Trophoblast cell (in vitro differentiated cells and primary cell): ENCODE data around the gene MT1HL1.
"Not testable (repeated sequence)": the region's sequence is repeated elsewhere in the genome, so short reads cannot be mapped to it uniquely, and the experiment has no call there.

Source experiments
- DNase-seq, 2 donors: peaks; one replicate each; pipeline ENCODE4 v3.0.0-alpha.2; 2016
- H2AFZ ChIP-seq: 2 replicates; pipeline ENCODE4 v1.6.1; 2013; ENCODE audit warnings: low read length, moderate library complexity, mild to moderate bottlenecking; ENCODE audit not compliant: insufficient read depth, poor library complexity
- H2AK5ac ChIP-seq: 2 replicates; pipeline ENCODE4 v1.6.1; 2013; ENCODE audit warnings: mild to moderate bottlenecking, low read length
- H2BK120ac ChIP-seq: 2 replicates; pipeline ENCODE4 v1.6.1; 2013; ENCODE audit warnings: low read length, mild to moderate bottlenecking, moderate library complexity; ENCODE audit not compliant: insufficient read depth, poor library complexity
- H2BK12ac ChIP-seq: 2 replicates; pipeline ENCODE4 v1.6.1; 2013; ENCODE audit warnings: mild to moderate bottlenecking, low read length, moderate library complexity
- H2BK5ac ChIP-seq: 2 replicates; pipeline ENCODE4 v1.6.1; 2013; ENCODE audit warnings: low read length, low read depth, moderate library complexity, mild to moderate bottlenecking; ENCODE audit not compliant: poor library complexity
- H3K14ac ChIP-seq: 2 replicates; pipeline ENCODE4 v1.6.1; 2013; ENCODE audit warnings: mild to moderate bottlenecking, low read length
- H3K18ac ChIP-seq: 2 replicates; pipeline ENCODE4 v1.6.1; 2013; ENCODE audit warnings: mild to moderate bottlenecking, low read length
- H3K23ac ChIP-seq: 2 replicates; pipeline ENCODE4 v1.6.1; 2013; ENCODE audit warnings: low read length
- H3K27ac ChIP-seq: 2 replicates; pipeline ENCODE4 v1.5.1; 2013; ENCODE audit warnings: low read depth, mild to moderate bottlenecking, inconsistent platforms, low read length, moderate library complexity
- H3K27me3 ChIP-seq: 2 replicates; pipeline ENCODE4 v1.6.1; 2013; ENCODE audit warnings: inconsistent platforms, mild to moderate bottlenecking, low read length, moderate library complexity; ENCODE audit not compliant: insufficient read depth
- H3K36me3 ChIP-seq, 2 experiments: 1 replicate in 1 of 2; 2 replicates in 1 of 2; pipeline ENCODE4 v1.6.1; 2013; ENCODE audit warnings: low read length in 2 of 2, mild to moderate bottlenecking in 2 of 2, moderate library complexity in 1 of 2; ENCODE audit not compliant: insufficient read depth in 2 of 2, control insufficient read depth in 1 of 2
- H3K4ac ChIP-seq: 2 replicates; pipeline ENCODE4 v1.6.1; 2013; ENCODE audit warnings: low read depth, mild to moderate bottlenecking, low read length, moderate library complexity
- H3K4me1 ChIP-seq, 2 experiments: 1 replicate in 1 of 2; 2 replicates in 1 of 2; pipeline ENCODE4 v1.6.1; 2013; ENCODE audit warnings: low read length in 2 of 2, mild to moderate bottlenecking in 2 of 2, moderate library complexity in 1 of 2; ENCODE audit not compliant: insufficient read depth in 2 of 2, control insufficient read depth in 1 of 2
- H3K4me2 ChIP-seq: 2 replicates; pipeline ENCODE4 v1.6.1; 2013; ENCODE audit warnings: inconsistent platforms, mild to moderate bottlenecking, low read length, moderate library complexity
- H3K4me3 ChIP-seq: 2 replicates; pipeline ENCODE4 v1.5.1; 2013; ENCODE audit warnings: mild to moderate bottlenecking, low read depth, low read length, inconsistent platforms
- H3K79me1 ChIP-seq: one replicate; pipeline ENCODE4 v1.6.1; 2013; ENCODE audit warnings: low read length
- H3K79me2 ChIP-seq: 2 replicates; pipeline ENCODE4 v1.6.1; 2013; ENCODE audit warnings: low read length, mild to moderate bottlenecking; ENCODE audit not compliant: control insufficient read depth, insufficient read depth, poor library complexity
- H3K9ac ChIP-seq: 2 replicates; pipeline ENCODE4 v1.6.1; 2013; ENCODE audit warnings: mild to moderate bottlenecking, low read length
- H3K9me3 ChIP-seq: 2 replicates; pipeline ENCODE4 v1.6.1; 2013; ENCODE audit warnings: low read depth, mild to moderate bottlenecking, control low read depth, inconsistent platforms, low read length; ENCODE audit not compliant: insufficient read depth
- H4K12ac ChIP-seq: 2 replicates; pipeline ENCODE4 v1.6.1; 2013; ENCODE audit warnings: low read depth, mild to moderate bottlenecking, low read length, moderate library complexity
- H4K8ac ChIP-seq: 2 replicates; pipeline ENCODE4 v1.6.1; 2013; ENCODE audit warnings: low read depth, mild to moderate bottlenecking, low read length, moderate library complexity
- H4K91ac ChIP-seq: one replicate; pipeline ENCODE4 v1.6.1; 2013; ENCODE audit warnings: low read depth, mild to moderate bottlenecking, low read length, moderate library complexity
- WGBS: extraction: QIAGEN DNeasy Blood & Tissue Kit; methylation state at CpG from one replicate; pipeline ENCODE4 v1.1.7; 2013; ENCODE audit warnings: missing lambda C conversion rate; ENCODE audit not compliant: insufficient read length, insufficient coverage; ENCODE audit errors: extremely low coverage; 5-methylcytosine and 5-hydroxymethylcytosine counted together

Gene MT1HL1

DNA sequence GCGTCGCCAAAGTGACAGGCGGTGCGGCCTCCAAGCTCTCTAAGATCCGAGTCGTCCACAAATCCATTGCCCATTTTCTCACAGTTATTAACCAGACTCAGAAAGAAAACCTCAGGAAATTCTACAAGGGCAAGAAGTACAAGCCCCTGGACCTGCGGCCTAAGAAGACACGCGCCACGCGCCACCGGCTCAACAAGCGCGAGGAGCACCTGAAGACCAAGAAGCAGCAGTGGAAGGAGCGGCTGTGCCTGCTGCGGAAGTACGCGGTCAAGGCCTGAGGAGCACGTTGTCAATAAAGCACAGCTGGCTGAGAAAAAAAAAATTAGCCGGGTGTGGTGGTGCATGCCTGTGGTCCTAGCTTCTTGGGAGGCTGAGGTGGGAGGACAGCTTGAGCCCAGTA, 22.8 kb downstream of the MT1HL1 start:
- H4K8ac ChIP-seq, H2BK5ac ChIP-seq, H2BK12ac ChIP-seq, H3K27me3 ChIP-seq, H4K91ac ChIP-seq, H3K9me3 ChIP-seq, DNase-seq, H2BK120ac ChIP-seq, H3K23ac ChIP-seq, H3K79me1 ChIP-seq, H3K79me2 ChIP-seq, H3K27ac ChIP-seq, H3K4me1 ChIP-seq, H3K36me3 ChIP-seq, H3K18ac ChIP-seq, H3K14ac ChIP-seq, H4K12ac ChIP-seq, H2AK5ac ChIP-seq, H3K4me3 ChIP-seq, H3K4me2 ChIP-seq, H2AFZ ChIP-seq, H3K9ac ChIP-seq, H3K4ac ChIP-seq: not testable (repeated sequence)
- WGBS = no CpG with 5 or more reads among the region's 20 CpGs

DNA sequence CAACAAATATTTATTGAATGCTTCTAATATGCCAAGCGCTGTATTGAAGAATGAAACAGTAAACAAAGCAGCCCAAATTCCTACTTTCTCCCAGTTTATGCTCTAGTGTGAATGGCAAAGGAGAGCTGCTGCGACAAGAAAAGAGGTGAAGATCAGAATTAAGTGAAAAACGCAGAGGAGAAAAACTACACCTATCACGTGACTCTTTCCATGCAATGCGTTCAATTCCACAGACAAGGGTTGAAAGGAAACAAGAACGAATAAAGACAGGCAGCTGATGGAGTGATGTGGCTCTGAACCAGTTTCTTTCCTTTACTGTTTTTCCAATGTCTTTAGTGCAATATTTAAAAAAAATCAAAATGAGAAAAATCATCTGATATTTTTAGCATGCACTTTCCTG, 23.6 kb downstream of the MT1HL1 start:
- no peak overlapping the region for H3K4ac ChIP-seq
- H3K4me2 ChIP-seq = no peak overlapping the region

DNA sequence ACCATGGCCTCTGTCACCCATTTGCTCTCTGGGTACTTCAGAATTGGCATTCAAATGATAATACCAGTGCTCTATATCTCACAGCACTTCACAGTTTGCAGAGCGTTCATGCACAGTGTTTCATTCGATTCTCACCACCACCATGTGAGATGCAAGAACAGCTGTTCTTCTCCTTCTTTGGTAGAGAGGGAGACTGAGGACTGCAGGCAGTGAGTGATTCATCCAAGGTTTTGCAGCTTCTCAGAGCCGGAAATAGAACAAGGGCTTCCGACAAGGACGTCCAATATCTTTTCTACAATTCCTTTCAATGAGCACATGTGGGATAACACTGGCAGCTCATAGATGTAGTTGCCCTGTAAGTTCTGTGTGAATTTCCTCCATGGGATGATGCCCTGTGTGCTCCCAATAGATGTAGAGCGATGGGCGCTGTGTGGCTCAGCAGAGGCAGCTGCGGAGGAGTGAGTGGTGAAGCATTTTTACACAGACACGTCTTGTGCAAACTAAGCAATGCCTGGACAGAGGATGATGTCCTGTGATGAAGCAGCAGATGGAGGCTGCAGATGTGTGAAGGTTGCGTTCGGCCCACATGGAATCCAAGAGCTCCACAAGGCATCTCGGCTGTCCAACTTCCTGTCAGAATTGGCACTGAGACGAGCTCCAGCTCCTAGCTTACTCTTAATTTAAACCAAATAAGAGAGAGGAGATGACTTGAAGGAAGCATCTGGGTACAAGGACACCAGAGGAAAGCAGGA, 24.9 kb downstream of the MT1HL1 start:
- Histone ChIP-seq H4K91ac (no peak overlapping the region), H3K9ac (no peak overlapping the region), H2BK120ac (no peak overlapping the region), H3K36me3 (no peaks in the 10 kb centered on the region), H3K79me1 (no peaks in the 10 kb centered on the region), H3K9me3 (peaks cover 1% of the 10 kb centered on the region), H3K18ac (no peak overlapping the region), H3K14ac (no peak overlapping the region), H3K27ac (no peak overlapping the region), H2AK5ac (no peak overlapping the region), H4K12ac (no peak overlapping the region), H3K79me2 (no peaks in the 10 kb centered on the region), H3K27me3 (no peaks in the 10 kb centered on the region), H2BK5ac (no peak overlapping the region), H3K4me2 (no peak overlapping the region), H3K23ac (no peak overlapping the region), H4K8ac (no peak overlapping the region), H3K4ac (no peak overlapping the region), H3K4me1 (no peaks in the 10 kb centered on the region), H2AFZ (no peak overlapping the region), H3K4me3 (no peak overlapping the region), H2BK12ac (no peak overlapping the region)
- DNase-seq = no peak
- WGBS = no CpG with 5 or more reads among the region's 13 CpGs

More for the DNA sequence above, 23.6 kb downstream of the MT1HL1 start:
- Histone ChIP-seq H3K9me3 (peaks cover 1% of the 10 kb centered on the region), H3K79me1 (no peaks in the 10 kb centered on the region), H2BK120ac (no peak overlapping the region), H4K8ac (no peak overlapping the region), H2AK5ac (no peak overlapping the region), H3K9ac (no peak overlapping the region), H2BK5ac (no peak overlapping the region), H3K27me3 (no peaks in the 10 kb centered on the region), H3K14ac (no peak overlapping the region), H4K12ac (no peak overlapping the region), H3K4me1 (no peaks in the 10 kb centered on the region), H3K4me3 (no peak overlapping the region), H3K79me2 (no peaks in the 10 kb centered on the region), H2AFZ (no peak overlapping the region), H4K91ac (no peak overlapping the region), H3K18ac (no peak overlapping the region), H3K27ac (no peak overlapping the region), H3K23ac (no peak overlapping the region), H3K36me3 (no peaks in the 10 kb centered on the region), H2BK12ac (no peak overlapping the region)
- no CpG with 5 or more reads among the region's 6 CpGs for WGBS
- DNase-seq = peak in 1 of 2 donors; percentile 5

- Histone ChIP-seq H3K27ac (no peak overlapping the region), H3K79me1 (no peaks in the 10 kb centered on the region), H4K91ac (no peak overlapping the region), H2BK5ac (no peak overlapping the region), H2BK12ac (no peak overlapping the region), H2AFZ (no peak overlapping the region), H3K4me1 (no peaks in the 10 kb centered on the region), H3K4me2 (no peak overlapping the region), H3K79me2 (no peaks in the 10 kb centered on the region), H3K18ac (no peak overlapping the region), H3K9ac (no peak overlapping the region), H2AK5ac (no peak overlapping the region), H3K27me3 (no peaks in the 10 kb centered on the region), H3K36me3 (no peaks in the 10 kb centered on the region), H4K8ac (no peak overlapping the region), H3K14ac (no peak overlapping the region), H3K9me3 (peaks cover 1% of the 10 kb centered on the region), H2BK120ac (no peak overlapping the region), H3K4me3 (no peak overlapping the region), H3K23ac (no peak overlapping the region), H4K12ac (no peak overlapping the region), H3K4ac (no peak overlapping the region)
- no CpG with 5 or more reads among the region's 14 CpGs for WGBS
- DNase-seq = no peak
Measured at GRCh38 chr1:236978740-236979139, 25.5 kb downstream of the MT1HL1 start.
